NCI-H226 (cell line): ENCODE data around the gene VPS8.
A peak's percentile ranks its signal among the peaks of the same experiment; 100 is the strongest.

ENCODE experiments used
- DNase-seq: peaks from one replicate; pipeline ENCODE4 v3.0.0-alpha.2; 2015

Gene VPS8

GRCh38 chr3:184811999-184812661 lies at the start of gene VPS8:
TSS of gene VPS8 (plus strand) at chr3:184812166. CDS start at chr3:184824633, 12,467 bp downstream.
- peak; percentile 89 for DNase-seq

- no peak for DNase-seq
These were observed 47.8 kb upstream of the VPS8 start for GRCh38 chr3:184764191-184764590.

- DNase-seq = no peak
These were observed 46.8 kb upstream of the VPS8 start for GRCh38 chr3:184765047-184765729.

GRCh38 chr3:184765730-184766074 lies 46.3 kb upstream of the VPS8 start:
- no peak for DNase-seq

- peak; percentile 60 for DNase-seq
These were observed 45.3 kb upstream of the VPS8 start for GRCh38 chr3:184766555-184767261.

GRCh38 chr3:184767377-184767776 lies 44.6 kb upstream of the VPS8 start:
- DNase-seq = no peak

GRCh38 chr3:184769382-184770170 lies 42.4 kb upstream of the VPS8 start:
- DNase-seq = no peak

- DNase-seq = no peak
These were observed 41.4 kb upstream of the VPS8 start for GRCh38 chr3:184770541-184770940.

GRCh38 chr3:184771301-184772127 lies 40.5 kb upstream of the VPS8 start:
- no peak for DNase-seq

GRCh38 chr3:184772667-184773272 lies 39.2 kb upstream of the VPS8 start:
- DNase-seq = no peak

GRCh38 chr3:184773283-184774186 lies 38.4 kb upstream of the VPS8 start:
- no peak for DNase-seq

GRCh38 chr3:184776916-184777315 lies 35.0 kb upstream of the VPS8 start:
- DNase-seq = no peak

- DNase-seq = peak; percentile 68
These were observed 34.2 kb upstream of the VPS8 start for GRCh38 chr3:184777566-184778356.

- DNase-seq = no peak
These were observed 33.3 kb upstream of the VPS8 start for GRCh38 chr3:184778426-184779332.

- DNase-seq = no peak
These were observed 30.9 kb upstream of the VPS8 start for GRCh38 chr3:184780981-184781515.

GRCh38 chr3:184781801-184782200 lies 30.2 kb upstream of the VPS8 start:
- no peak for DNase-seq

- no peak for DNase-seq
These were observed 28.6 kb upstream of the VPS8 start for GRCh38 chr3:184783319-184783718.

- no peak for DNase-seq
These were observed 27.1 kb upstream of the VPS8 start for GRCh38 chr3:184784731-184785500.
